Measurements from ENCODE around the gene LMBRD2.
"Not testable (repeated sequence)": the region's sequence is repeated elsewhere in the genome, so short reads cannot be mapped to it uniquely, and the experiment has no call there.

DNA sequence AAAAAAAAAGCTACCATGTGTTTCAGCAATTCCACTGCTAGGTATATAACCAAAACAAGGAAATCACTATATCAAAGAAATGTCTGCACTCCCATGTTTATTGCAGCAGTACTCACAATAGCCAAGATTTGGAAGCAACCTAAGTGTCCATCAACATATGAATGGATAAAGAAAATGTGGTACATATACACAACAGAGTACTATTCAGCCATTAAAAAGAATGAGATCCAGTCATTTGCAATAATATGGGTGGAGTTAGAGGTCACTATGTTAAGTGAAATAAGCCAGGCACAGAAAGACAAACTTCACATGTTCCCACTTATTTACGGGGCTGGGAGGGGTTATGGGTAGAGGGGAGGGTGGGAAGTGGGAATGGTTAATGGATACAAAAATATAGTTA, 18.7 kb downstream of the LMBRD2 start:
- TF ChIP-seq, protein P1, sequence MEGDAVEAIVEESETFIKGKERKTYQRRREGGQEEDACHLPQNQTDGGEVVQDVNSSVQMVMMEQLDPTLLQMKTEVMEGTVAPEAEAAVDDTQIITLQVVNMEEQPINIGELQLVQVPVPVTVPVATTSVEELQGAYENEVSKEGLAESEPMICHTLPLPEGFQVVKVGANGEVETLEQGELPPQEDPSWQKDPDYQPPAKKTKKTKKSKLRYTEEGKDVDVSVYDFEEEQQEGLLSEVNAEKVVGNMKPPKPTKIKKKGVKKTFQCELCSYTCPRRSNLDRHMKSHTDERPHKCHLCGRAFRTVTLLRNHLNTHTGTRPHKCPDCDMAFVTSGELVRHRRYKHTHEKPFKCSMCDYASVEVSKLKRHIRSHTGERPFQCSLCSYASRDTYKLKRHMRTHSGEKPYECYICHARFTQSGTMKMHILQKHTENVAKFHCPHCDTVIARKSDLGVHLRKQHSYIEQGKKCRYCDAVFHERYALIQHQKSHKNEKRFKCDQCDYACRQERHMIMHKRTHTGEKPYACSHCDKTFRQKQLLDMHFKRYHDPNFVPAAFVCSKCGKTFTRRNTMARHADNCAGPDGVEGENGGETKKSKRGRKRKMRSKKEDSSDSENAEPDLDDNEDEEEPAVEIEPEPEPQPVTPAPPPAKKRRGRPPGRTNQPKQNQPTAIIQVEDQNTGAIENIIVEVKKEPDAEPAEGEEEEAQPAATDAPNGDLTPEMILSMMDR (conservative IDR thresholded peaks at IDR 0.05 in 1 of 2, IDR thresholded peaks at IDR 0.05 in 1 of 2; ENCODE audit: low read depth in 1 of 2, low read length in 2 of 2), result not testable (repeated sequence)
- TF ChIP-seq EZH2 (IDR thresholded peaks at IDR 0.05; ENCODE audit: low read length, missing control alignments), result not testable (repeated sequence)

All from fibroblast of lung (primary cell).